ELF-1 (cell line): ENCODE measurements around the gene DNER.

ENCODE experiments used
- DNase-seq: peaks from one replicate; pipeline ENCODE4 v3.0.0-alpha.2; 2016; ENCODE audit warnings: low read depth, low spot score

The DNER gene

GRCh38 chr2:229443546-229444268, 270.6 kb downstream of the DNER start:
- no peak for DNase-seq

- no peak for DNase-seq
These were observed 271.2 kb downstream of the DNER start for GRCh38 chr2:229443141-229443540.

DNA sequence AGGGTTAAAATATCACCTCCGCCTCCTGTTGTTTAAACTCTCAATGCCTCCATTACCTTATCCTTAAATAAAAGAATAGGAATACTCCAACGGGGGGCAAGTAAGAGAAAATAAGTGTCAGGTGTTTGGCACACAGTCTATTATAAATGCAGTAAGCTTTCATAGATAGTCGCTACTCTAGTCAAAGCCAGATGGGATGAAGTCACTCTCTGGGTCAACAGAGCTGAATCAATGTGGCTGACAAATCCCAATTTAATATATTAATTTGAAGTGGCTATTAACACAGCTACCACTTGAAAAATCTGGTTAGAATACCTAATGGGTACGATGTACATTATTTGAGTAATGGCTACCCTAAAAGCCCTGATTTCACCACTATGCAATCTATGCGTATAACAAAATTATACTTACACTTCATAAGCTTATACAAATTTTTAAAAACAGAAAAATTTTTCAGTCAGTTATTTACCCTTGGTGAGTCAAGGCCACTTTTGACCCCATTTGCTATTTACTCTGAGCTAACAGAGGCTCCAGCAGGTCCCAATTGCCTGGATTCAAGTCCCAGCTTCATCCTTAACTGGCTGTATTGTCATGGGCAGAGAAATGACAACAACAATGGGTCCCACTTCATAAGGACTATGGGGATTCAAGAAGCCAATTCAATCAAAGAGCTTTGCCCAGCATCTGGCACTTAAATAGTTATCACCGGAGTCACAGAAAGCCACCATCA, 275.8 kb downstream of the DNER start:
- no peak for DNase-seq

- no peak for DNase-seq
These were observed 276.9 kb downstream of the DNER start for GRCh38 chr2:229437467-229437866.

GRCh38 chr2:229434187-229434586, 280.2 kb downstream of the DNER start:
- no peak for DNase-seq

DNA sequence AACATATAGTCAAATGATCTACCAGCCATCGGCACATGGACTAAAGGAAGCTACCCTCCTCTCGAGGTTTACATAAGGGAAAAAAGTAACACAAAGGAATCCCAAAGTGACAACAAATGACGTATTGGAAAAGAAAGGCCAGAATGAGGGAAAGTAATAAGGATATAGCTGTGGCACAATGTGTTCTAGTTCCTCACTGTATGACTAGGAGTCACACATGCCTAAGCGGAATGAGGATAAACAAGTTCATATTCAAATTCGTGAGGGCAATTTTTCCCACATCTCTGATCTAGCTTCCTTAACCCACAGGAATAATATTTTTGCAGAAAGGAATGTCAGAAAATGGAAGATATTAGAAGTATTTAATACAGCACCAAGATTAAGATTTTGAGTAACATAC, 281.0 kb downstream of the DNER start:
- DNase-seq: no peak

GRCh38 chr2:229431327-229431954, 282.9 kb downstream of the DNER start:
- DNase-seq: no peak

- no peak for DNase-seq
These were observed 284.8 kb downstream of the DNER start for GRCh38 chr2:229429589-229429988.

DNA sequence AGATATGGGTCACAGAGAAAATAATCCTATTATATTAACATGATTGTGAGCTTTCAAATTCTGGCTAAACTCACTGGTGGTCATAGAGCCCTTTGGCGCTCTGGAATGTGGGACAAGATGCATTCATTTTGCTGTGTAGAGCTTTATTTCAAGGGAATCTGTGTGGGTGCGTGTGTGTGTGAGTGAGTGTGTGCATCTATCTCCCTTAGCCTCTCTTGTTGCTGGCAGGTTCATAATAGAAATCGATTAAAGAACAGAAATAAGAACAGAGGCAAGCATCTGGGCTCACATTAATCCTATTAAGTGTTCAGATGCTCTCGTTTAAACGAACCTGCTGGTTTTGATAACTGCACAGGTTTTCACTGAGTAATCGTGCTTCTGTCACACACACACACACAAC, 287.9 kb downstream of the DNER start:
- DNase-seq: no peak

DNA sequence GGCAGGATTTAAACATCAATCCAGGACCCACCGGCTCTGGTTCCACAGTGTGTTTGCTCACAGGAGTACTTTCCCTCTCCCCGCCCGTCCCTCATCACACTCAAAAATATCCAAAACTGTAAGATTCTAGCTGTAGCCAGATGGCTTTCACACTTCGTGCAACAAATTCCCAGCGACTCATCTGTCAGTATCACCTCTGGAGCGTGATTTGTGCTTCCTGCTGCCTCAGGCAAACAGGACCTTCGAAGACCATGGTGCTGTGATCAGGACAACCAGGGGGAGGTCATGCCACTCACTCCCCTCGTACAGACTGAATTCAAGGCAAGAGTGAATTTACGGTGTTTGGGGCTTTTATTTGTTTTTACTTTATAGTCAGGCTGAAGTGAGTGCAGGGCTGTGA, 288.8 kb downstream of the DNER start:
- no peak for DNase-seq

DNA sequence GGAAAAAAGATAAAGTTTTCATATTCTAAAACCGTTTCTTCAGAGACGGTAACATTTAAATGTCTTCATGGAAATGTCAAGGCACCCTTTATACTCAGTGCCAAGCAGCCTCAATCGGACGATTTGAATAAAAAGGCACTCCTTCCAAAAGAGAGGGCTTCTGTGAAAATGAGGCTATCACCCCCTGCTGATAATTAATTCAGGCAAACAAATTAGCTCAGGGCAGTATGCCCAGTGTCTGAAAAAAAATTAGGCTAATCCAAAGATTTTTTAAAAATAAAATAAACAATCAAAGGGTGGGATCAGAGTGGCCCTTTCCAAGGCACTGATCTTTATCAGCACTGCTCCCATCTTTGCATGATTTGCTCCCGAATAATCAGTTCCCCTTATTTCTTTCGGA, 292.3 kb downstream of the DNER start:
- DNase-seq: no peak

- DNase-seq: no peak
These were observed 295.2 kb downstream of the DNER start for GRCh38 chr2:229419158-229419557.

GRCh38 chr2:229417916-229418315, 296.4 kb downstream of the DNER start:
- DNase-seq: no peak

GRCh38 chr2:229417176-229417575, 297.2 kb downstream of the DNER start:
- DNase-seq: no peak

GRCh38 chr2:229416116-229416694, 298.1 kb downstream of the DNER start:
- DNase-seq: no peak

- no peak for DNase-seq
These were observed 299.7 kb downstream of the DNER start for GRCh38 chr2:229414631-229415030.

- DNase-seq: no peak
These were observed 301.7 kb downstream of the DNER start for GRCh38 chr2:229412686-229413085.

DNA sequence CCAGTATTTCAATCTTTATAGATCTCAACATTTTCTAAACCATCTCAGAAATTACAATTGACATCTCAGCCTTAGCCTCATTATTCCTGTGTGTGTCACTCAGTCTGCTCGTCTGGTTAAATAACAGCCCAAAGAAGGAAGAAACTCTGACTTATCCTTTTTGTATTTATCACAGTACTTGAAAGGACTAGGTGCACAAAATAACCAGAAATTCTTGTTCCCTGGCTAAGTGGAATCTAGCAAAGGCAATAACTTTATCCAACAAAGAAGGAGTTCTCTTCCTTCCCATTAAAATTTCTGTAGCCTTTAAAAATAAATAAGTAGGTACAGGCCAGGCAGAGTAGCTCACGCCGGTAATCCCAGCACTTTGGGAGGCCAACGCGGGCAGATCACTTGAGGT, 303.4 kb downstream of the DNER start:
- DNase-seq: no peak

GRCh38 chr2:229410264-229410663, 304.1 kb downstream of the DNER start:
- no peak for DNase-seq

GRCh38 chr2:229409751-229410181, 304.6 kb downstream of the DNER start:
- peak; percentile 12 for DNase-seq

- DNase-seq: no peak
These were observed 305.4 kb downstream of the DNER start for GRCh38 chr2:229408962-229409361.

- DNase-seq: peak; percentile 28
These were observed 306.0 kb downstream of the DNER start for GRCh38 chr2:229408356-229408755.
